K562 (cell line): ENCODE data around the gene SH3BP5L. TPM values are rescaled to one million over a fixed set of nuclear protein-coding genes. Genes with fewer than 3 reads are reported as not detected.

ENCODE experiments used
- BHLHE40 ChIP-seq: IDR thresholded peaks from 2 replicates; pipeline ENCODE4 v1.6.1; 2011; ENCODE audit warnings: low read length, improper control_type of control experiment
- BRD9 ChIP-seq: fragments of 450-650 bp; IDR thresholded peaks from 2 replicates; pipeline ENCODE4 v1.6.1; 2018; ENCODE audit warnings: low read depth; ENCODE audit not compliant: partially characterized antibody
- CHD1 ChIP-seq: fragments of 200-600 bp; sonication (generic); IDR thresholded peaks from one replicate; pipeline ENCODE4 v1.6.1; 2012; ENCODE audit warnings: mild to moderate bottlenecking, moderate library complexity, low read length, inconsistent platforms
- CREB5 ChIP-seq: fragments of 250-450 bp; sonication (Bioruptor Pico); IDR thresholded peaks from 2 replicates; pipeline ENCODE4 v1.5.0; 2020; ENCODE audit warnings: mild to moderate bottlenecking
- ID3 ChIP-seq, 2 experiments: fragments of 250-450 bp in 1 of 2; fragments of 450-650 bp in 1 of 2; sonication (Bioruptor Pico) in 1 of 2; IDR thresholded peaks; 2 replicates each; pipeline versions ENCODE4 v1.6.1 to v1.8.0; 2016 to 2021; ENCODE audit warnings: mild to moderate bottlenecking in 2 of 2, moderate library complexity in 2 of 2, missing compliant biosample characterization in 1 of 2, missing genetic modification characterization in 1 of 2
- NFRKB ChIP-seq: fragments of 450-650 bp; IDR thresholded peaks from 2 replicates; pipeline ENCODE4 v1.6.1; 2016; ENCODE audit warnings: low read depth
- NR2C2 ChIP-seq, 2 experiments: fragments of 200-800 bp in 1 of 2; sonication (Bioruptor generic) in 1 of 2; sonication (generic) in 1 of 2; formaldehyde crosslinking in 1 of 2; IDR thresholded peaks; 2 replicates each; pipeline versions ENCODE4 v1.6.1 to v1.8.0; 2016 to 2022; ENCODE audit warnings: mild to moderate bottlenecking in 1 of 2, missing compliant biosample characterization in 1 of 2, missing genetic modification characterization in 1 of 2, missing genetic modification reagents in 1 of 2
- NRF1 ChIP-seq, 2 experiments: fragments of 450-650 bp; IDR thresholded peaks in 1 of 2; conservative IDR thresholded peaks in 1 of 2; 2 replicates each; pipeline ENCODE4 v1.6.1; 2014; ENCODE audit warnings: mild to moderate bottlenecking in 2 of 2
- PBX2 ChIP-seq, 2 experiments: IDR thresholded peaks in 1 of 2; conservative IDR thresholded peaks in 1 of 2; 2 replicates each; pipeline ENCODE4 v1.6.1; 2016; ENCODE audit warnings: low read depth in 2 of 2, mild to moderate bottlenecking in 1 of 2, missing compliant biosample characterization in 1 of 2, missing genetic modification characterization in 1 of 2, moderate library complexity in 1 of 2
- PHF20 ChIP-seq: fragments of 450-650 bp; IDR thresholded peaks from 2 replicates; pipeline ENCODE4 v1.6.1; 2018; ENCODE audit not compliant: partially characterized antibody
- PHF8 ChIP-seq: fragments of 200-600 bp; sonication (generic); IDR thresholded peaks from 2 replicates; pipeline ENCODE4 v1.6.1; 2012; ENCODE audit warnings: mixed run types, mild to moderate bottlenecking, inconsistent platforms, low read length, moderate library complexity, borderline replicate concordance
- SPI1 ChIP-seq: IDR thresholded peaks from 2 replicates; pipeline ENCODE4 v1.6.1; 2011; ENCODE audit warnings: low read depth, low read length, control low read depth, borderline replicate concordance
- UBTF ChIP-seq, 2 experiments: IDR thresholded peaks; 2 replicates each; pipeline ENCODE4 v1.6.1; 2012; ENCODE audit warnings: improper control_type of control experiment in 2 of 2, low read depth in 2 of 2, low read length in 2 of 2, borderline replicate concordance in 1 of 2
- ZFX ChIP-seq: sonication (generic); formaldehyde crosslinking; IDR thresholded peaks from 2 replicates; pipeline ENCODE4 v1.8.0; 2022; ENCODE audit warnings: mild to moderate bottlenecking, missing genetic modification reagents, moderate library complexity
- ZNF133 ChIP-seq: fragments of 250-450 bp; sonication (Bioruptor Pico); IDR thresholded peaks from 2 replicates; pipeline ENCODE4 v1.4.0; 2020; ENCODE audit warnings: mild to moderate bottlenecking
- ZNF561 ChIP-seq: fragments of 450-650 bp; formaldehyde crosslinking; conservative IDR thresholded peaks from 2 replicates; pipeline ENCODE4 v1.4.0; 2020; ENCODE audit warnings: mild to moderate bottlenecking, moderate library complexity
- ZNF830 ChIP-seq: fragments of 250-450 bp; sonication (Bioruptor Pico); IDR thresholded peaks from 2 replicates; pipeline ENCODE4 v1.5.0; 2021; ENCODE audit warnings: mild to moderate bottlenecking
- polyA plus RNA-seq, 8 experiments: library from polyadenylated mRNA; depleted of rRNA in 4 of 8; stranded (reverse) in 5 of 8; unstranded in 3 of 8; fragments of >200 nt; fragmentation: Nextera tagmentation in 2 of 8; fragmentation: Illumina TruSeq in 1 of 8; extraction: Ambion mirVana in 2 of 8; extraction: Trizol in 1 of 8; gene quantifications; 2 replicates each; pipeline versions ENCODE4 v1.2.1 to v1.2.3, GENCODE V29; 2011 to 2014; ENCODE audit warnings: inconsistent platforms in 1 of 8, missing spikeins in 1 of 8
- total RNA-seq, 7 experiments: library from RNA; depleted of rRNA in 6 of 7; stranded (reverse); fragments of >200 nt in 6 of 7; fragmentation: Illumina TruSeq in 2 of 7; extraction: Trizol in 2 of 7; gene quantifications; 2 replicates each; pipeline versions ENCODE4 v1.2.1 to v1.2.3, GENCODE V29; 2011 to 2021; ENCODE audit warnings: low replicate concordance in 1 of 7

Gene SH3BP5L
- total and polyA plus RNA-seq, 9 of the 15 experiments (the other 6 are each of a cell fraction or from before 2014, with no cell fraction given), result 1.9 to 26.5 (median 15.8) TPM

GRCh38 chr1:248838357-248839167, 12.8 kb upstream of the SH3BP5L start (continued):
- TF ChIP-seq ZNF830 (CRISPR knock-in tag) (0 out of 2 replicates have a peak, but pooled peaks have one; percentile 86), PHF8 (peak; percentile 86), ZFX (CRISPR knock-in tag) (peak; percentile 98), NR2C2 (CRISPR knock-in tag; IDR thresholded peaks at IDR 0.05) (peak; percentile 85), NR2C2 (tag; IDR thresholded peaks at IDR 0.05) (peak; percentile 92), CHD1 (peak; percentile 72), PBX2 (CRISPR knock-in tag; IDR thresholded peaks at IDR 0.05; ENCODE audit: low read depth) (no peak; the same call in 1 of the 2 replicates), PBX2 (tag; conservative IDR thresholded peaks at IDR 0.05; ENCODE audit: low read depth) (no peak), BHLHE40 (0 out of 2 replicates have a peak, but pooled peaks have one; percentile 59), ZNF133 (CRISPR knock-in tag) (no peak), CREB5 (CRISPR knock-in tag) (0 out of 2 replicates have a peak, but pooled peaks have one; percentile 29), UBTF (IDR thresholded peaks at IDR 0.05; ENCODE audit: borderline replicate concordance in 1 of 2, low read depth in 2 of 2, low read length in 2 of 2) (peak in 1 of 2 experiments; percentile 82; a peak in 1 of 4 replicates), NFRKB (peak; percentile 68), ID3 (CRISPR knock-in tag; IDR thresholded peaks at IDR 0.05) (no peak), ID3 (tag; IDR thresholded peaks at IDR 0.05) (peak; percentile 93), SPI1 (peak; percentile 66), ZNF561 (CRISPR knock-in tag) (no peak), BRD9 (peak; percentile 67), PHF20 (peak; percentile 65), NRF1 (conservative IDR thresholded peaks at IDR 0.05 in 1 of 2, IDR thresholded peaks at IDR 0.05 in 1 of 2) (peak; percentile 26 to 46; a peak in 2 of 4 replicates)
